H1 (cell line): Measurements from ENCODE around the gene FSTL4. TPM values are rescaled to one million over a fixed set of nuclear protein-coding genes. Genes with fewer than 3 reads are reported as not detected.
A peak's percentile ranks its signal among the peaks of the same experiment; 100 is the strongest.

ENCODE experiments used
- CTCF ChIA-PET: fragments of 300-600 bp; sonication (Branson Sonifier 250); formaldehyde crosslinking; loops from one replicate; lab custom pipeline; 2021; ENCODE audit not compliant: partially characterized antibody; lab: Charles Lee
- POLR2A ChIA-PET: fragments of 300-600 bp; sonication (Branson Sonifier 250); formaldehyde crosslinking; loops from one replicate; lab custom pipeline; 2021; ENCODE audit warnings: inconsistent platforms; ENCODE audit not compliant: partially characterized antibody; lab: Charles Lee
- DNase-seq, 2 experiments: peaks; one replicate each; pipeline versions ENCODE4 v3.0.0 to v3.0.0-alpha.2; 2010 to 2022; ENCODE audit warnings: low spot score in 2 of 2, low read depth in 1 of 2, mixed read lengths in 1 of 2
- FAIRE-seq: peaks from 2 replicates; lab custom pipeline; 2011; peaks lifted over from hg19 to GRCh38; lab: Jason Lieb, UNC
- H2AFZ ChIP-seq: 2 replicates; pipeline ENCODE4 v1.8.1; 2012; ENCODE audit warnings: low read length, inconsistent platforms
- H2AK5ac ChIP-seq: 2 replicates; pipeline ENCODE4 v1.6.1; 2013; ENCODE audit warnings: low read depth, low read length
- H2BK120ac ChIP-seq: replicated peaks from 2 replicates; pipeline ENCODE3; 2013; ENCODE audit warnings: low read depth, low read length, inconsistent platforms
- H2BK12ac ChIP-seq: 2 replicates; pipeline ENCODE4 v1.6.1; 2013; ENCODE audit warnings: low read depth, low read length
- H2BK15ac ChIP-seq: 2 replicates; pipeline ENCODE4 v1.6.1; 2013; ENCODE audit warnings: low read length
- H2BK20ac ChIP-seq: 2 replicates; pipeline ENCODE4 v1.6.1; 2013; ENCODE audit warnings: low read length
- H2BK5ac ChIP-seq: 2 replicates; pipeline ENCODE4 v1.6.1; 2013; ENCODE audit warnings: low read depth, low read length
- H3K14ac ChIP-seq: 2 replicates; pipeline ENCODE4 v1.6.1; 2013; ENCODE audit warnings: inconsistent platforms; ENCODE audit not compliant: insufficient read length
- H3K18ac ChIP-seq: 2 replicates; pipeline ENCODE4 v1.6.1; 2013; ENCODE audit warnings: low read length; ENCODE audit errors: extremely low read depth
- H3K23ac ChIP-seq: 2 replicates; pipeline ENCODE4 v1.6.1; 2013; ENCODE audit warnings: inconsistent platforms; ENCODE audit not compliant: insufficient read length
- H3K23me2 ChIP-seq: 2 replicates; pipeline ENCODE4 v1.6.1; 2013; ENCODE audit warnings: low read depth, low read length
- H3K27ac ChIP-seq: 2 replicates; pipeline ENCODE4 v1.6.1; 2011; ENCODE audit warnings: low read depth, low read length, inconsistent platforms
- H3K27me3 ChIP-seq, 4 experiments: replicated peaks in 1 of 4; 1 replicate in 1 of 4; 2 replicates in 3 of 4; pipeline versions ENCODE4 v1.6.1 to v1.8.1; 2011 to 2013; ENCODE audit warnings: low read length in 3 of 4, mild to moderate bottlenecking in 3 of 4, inconsistent platforms in 2 of 4, mixed read lengths in 2 of 4, moderate library complexity in 1 of 4; ENCODE audit not compliant: control insufficient read depth in 3 of 4, insufficient read depth in 3 of 4; ENCODE audit errors: extremely low read depth in 1 of 4
- H3K36me3 ChIP-seq, 4 experiments: 2 replicates each; pipeline versions ENCODE4 v1.6.1 to v1.8.1; 2011 to 2013; ENCODE audit warnings: mild to moderate bottlenecking in 4 of 4, low read length in 3 of 4, moderate library complexity in 2 of 4, control low read depth in 1 of 4, inconsistent platforms in 1 of 4; ENCODE audit not compliant: insufficient read depth in 4 of 4, control insufficient read depth in 2 of 4
- H3K4ac ChIP-seq: replicated peaks from 2 replicates; pipeline ENCODE3; 2013; ENCODE audit warnings: low read length, low read depth, mixed read lengths, inconsistent platforms; ENCODE audit not compliant: insufficient read length
- H3K4me1 ChIP-seq, 4 experiments: replicated peaks in 1 of 4; 1 replicate in 1 of 4; 2 replicates in 3 of 4; pipeline versions ENCODE4 v1.6.1 to v1.8.1; 2011 to 2013; ENCODE audit warnings: low read length in 3 of 4, inconsistent platforms in 2 of 4, mixed read lengths in 1 of 4; ENCODE audit not compliant: insufficient read depth in 4 of 4, control insufficient read depth in 3 of 4
- H3K4me2 ChIP-seq, 2 experiments: 2 replicates each; pipeline versions ENCODE4 v1.6.1 to v1.8.1; 2011 to 2013; ENCODE audit warnings: low read depth in 2 of 2, low read length in 2 of 2, control low read depth in 1 of 2, inconsistent platforms in 1 of 2, mild to moderate bottlenecking in 1 of 2; ENCODE audit not compliant: insufficient read depth in 1 of 2
- H3K4me3 ChIP-seq, 4 experiments: fragments of 200-600, 300-600 bp in 1 of 4; sonication (generic), shearing (Covaris generic), sonication (Bioruptor Twin) in 1 of 4; 2 replicates each; pipeline versions ENCODE4 v1.5.1 to v1.8.1; 2011 to 2016; ENCODE audit warnings: low read length in 4 of 4, low read depth in 3 of 4, control low read depth in 2 of 4, inconsistent platforms in 2 of 4, mild to moderate bottlenecking in 2 of 4, mixed read lengths in 1 of 4, moderate library complexity in 1 of 4; ENCODE audit not compliant: insufficient read depth in 2 of 4; ENCODE audit errors: extremely low read depth in 1 of 4
- H3K56ac ChIP-seq: replicated peaks from 2 replicates; pipeline ENCODE3; 2013; ENCODE audit warnings: low read depth, mild to moderate bottlenecking, mixed read lengths, low read length, inconsistent platforms; ENCODE audit not compliant: insufficient read length
- H3K79me1 ChIP-seq: 2 replicates; pipeline ENCODE4 v1.6.1; 2013; ENCODE audit warnings: low read depth, low read length, control low read depth
- H3K79me2 ChIP-seq, 2 experiments: 2 replicates each; pipeline versions ENCODE4 v1.6.1 to v1.8.1; 2012 to 2013; ENCODE audit warnings: low read length in 2 of 2, mild to moderate bottlenecking in 2 of 2, inconsistent platforms in 1 of 2; ENCODE audit not compliant: insufficient read depth in 2 of 2, control insufficient read depth in 1 of 2
- H3K9ac ChIP-seq, 4 experiments: replicated peaks in 1 of 4; 1 replicate in 1 of 4; 2 replicates in 3 of 4; pipeline versions ENCODE4 v1.6.1 to v1.8.1; 2011 to 2013; ENCODE audit warnings: low read depth in 3 of 4, low read length in 3 of 4, control low read depth in 2 of 4, mild to moderate bottlenecking in 2 of 4, moderate library complexity in 2 of 4, inconsistent platforms in 1 of 4; ENCODE audit errors: extremely low read depth in 1 of 4
- H3K9me3 ChIP-seq, 2 experiments: 2 replicates each; pipeline versions ENCODE4 v1.6.1 to v1.8.1; 2012 to 2013; ENCODE audit warnings: mild to moderate bottlenecking in 2 of 2, moderate library complexity in 2 of 2, control low read depth in 1 of 2, inconsistent platforms in 1 of 2, low read depth in 1 of 2, low read length in 1 of 2, mixed read lengths in 1 of 2; ENCODE audit not compliant: insufficient read depth in 2 of 2
- H4K20me1 ChIP-seq, 2 experiments: replicated peaks in 1 of 2; 2 replicates each; pipeline versions ENCODE3 to v1.8.1; 2011 to 2013; ENCODE audit warnings: inconsistent platforms in 2 of 2, low read length in 2 of 2, mild to moderate bottlenecking in 1 of 2; ENCODE audit not compliant: insufficient read depth in 2 of 2, control insufficient read depth in 1 of 2
- H4K5ac ChIP-seq: 2 replicates; pipeline ENCODE4 v1.6.1; 2013; ENCODE audit warnings: low read length, low read depth, mixed read lengths, inconsistent platforms; ENCODE audit not compliant: insufficient read length
- H4K8ac ChIP-seq: 2 replicates; pipeline ENCODE4 v1.8.0; 2013; ENCODE audit warnings: mild to moderate bottlenecking, moderate library complexity, low read length, inconsistent platforms; ENCODE audit not compliant: insufficient read depth; ENCODE audit errors: extremely low read depth
- H4K91ac ChIP-seq: replicated peaks from 2 replicates; pipeline ENCODE3; 2013; ENCODE audit warnings: low read length, mixed read lengths, inconsistent platforms; ENCODE audit not compliant: insufficient read length
- CTBP2 ChIP-seq: IDR thresholded peaks from 2 replicates; pipeline ENCODE4 v1.7.0; 2011; ENCODE audit warnings: borderline replicate concordance, mild to moderate bottlenecking, moderate library complexity, mixed read lengths, low read length; ENCODE audit not compliant: insufficient read depth, insufficient read length
- EGR1 ChIP-seq: IDR thresholded peaks from 2 replicates; pipeline ENCODE4 v1.6.1; 2011; ENCODE audit warnings: low read depth, low read length, borderline replicate concordance
- GTF2F1 ChIP-seq: IDR thresholded peaks from 2 replicates; pipeline ENCODE4 v1.6.1; 2012; ENCODE audit warnings: low read depth, low read length, improper control_type of control experiment, borderline replicate concordance
- KDM1A ChIP-seq: fragments of 200-600, 300-600 bp; sonication (generic); IDR thresholded peaks from 2 replicates; pipeline ENCODE4 v1.7.1; 2016; ENCODE audit warnings: mild to moderate bottlenecking, low read length, borderline replicate concordance
- KDM5A ChIP-seq: fragments of 200-600 bp; IDR thresholded peaks from 2 replicates; pipeline ENCODE4 v1.7.1; 2012; ENCODE audit warnings: mild to moderate bottlenecking, low read length, inconsistent platforms, mixed read lengths
- PHF8 ChIP-seq: fragments of 200-600 bp; sonication (generic); conservative IDR thresholded peaks from 2 replicates; pipeline ENCODE4 v1.7.1; 2012; ENCODE audit warnings: low read depth, mild to moderate bottlenecking, inconsistent platforms, low read length, moderate library complexity
- POLR2AphosphoS5 ChIP-seq: IDR thresholded peaks from 2 replicates; pipeline ENCODE4 v1.6.1; 2011; ENCODE audit warnings: low read depth, low read length
- RFX5 ChIP-seq: IDR thresholded peaks from 2 replicates; pipeline ENCODE4 v1.6.1; 2011; ENCODE audit warnings: low read depth, low read length, improper control_type of control experiment, borderline replicate concordance
- TAF7 ChIP-seq: optimal IDR thresholded peaks from 2 replicates; pipeline ENCODE3; 2011; ENCODE audit warnings: low read depth, mild to moderate bottlenecking, inconsistent platforms, low read length, moderate library complexity, borderline replicate concordance
- TCF12 ChIP-seq: IDR thresholded peaks from 2 replicates; pipeline ENCODE4 v1.6.1; 2011; ENCODE audit warnings: low read depth, mild to moderate bottlenecking, low read length
- ZNF274 ChIP-seq: IDR thresholded peaks from 2 replicates; pipeline ENCODE4 v1.7.0; 2012; ENCODE audit warnings: low read length, borderline replicate concordance; ENCODE audit errors: extremely low read depth
- WGBS, 2 experiments: shearing (Covaris generic) in 1 of 2; methylation state at CpG; one replicate each; pipeline versions ENCODE4 v1.1.6 to v1.1.7; 2013 to 2015; ENCODE audit warnings: low lambda C conversion rate in 2 of 2, mixed read lengths in 2 of 2, inconsistent platforms in 1 of 2, low coverage in 1 of 2, missing lambda C conversion rate in 1 of 2; ENCODE audit not compliant: insufficient replicate concordance in 2 of 2, insufficient coverage in 1 of 2, insufficient read length in 1 of 2; ENCODE audit errors: extremely low coverage in 1 of 2, missing lambda C conversion rate in 1 of 2; 5-methylcytosine and 5-hydroxymethylcytosine counted together
- polyA plus RNA-seq, 7 experiments: library from polyadenylated mRNA; depleted of rRNA in 3 of 7; stranded (reverse) in 5 of 7; unstranded in 2 of 7; fragments of >200 nt in 5 of 7; fragments of 200-250 nt in 2 of 7; gene quantifications; 1 replicate in 5 of 7; 2 replicates in 1 of 7; 4 replicates in 1 of 7; pipeline versions ENCODE4 v1.2.1 to v1.2.3, GENCODE V29; 2011 to 2013; ENCODE audit warnings: missing spikeins in 2 of 7, mixed read lengths in 2 of 7
- total RNA-seq: library from RNA; stranded (reverse); fragmentation: NEBNext Ultra II Directional; extraction: Animal tissue kit (Norgen Biotek cat#: 25700); gene quantifications from 2 replicates; pipeline ENCODE4 v1.2.1, GENCODE V29; 2021
- TF ChIP-seq, protein P1 (sequence below): IDR thresholded peaks from 2 replicates; pipeline ENCODE4 v1.6.1; 2011; ENCODE audit warnings: low read depth, mild to moderate bottlenecking, low read length; ENCODE audit not compliant: insufficient read depth
- TF ChIP-seq, protein P2 (sequence below): IDR thresholded peaks from 2 replicates; pipeline ENCODE4 v1.6.1; 2012; ENCODE audit warnings: inconsistent platforms

Gene FSTL4
- total and polyA plus RNA-seq, 2 of the 8 experiments (the other 6 are each of a cell fraction or from before 2014, with no cell fraction given) = 3.1 to 4.1 TPM

DNA sequence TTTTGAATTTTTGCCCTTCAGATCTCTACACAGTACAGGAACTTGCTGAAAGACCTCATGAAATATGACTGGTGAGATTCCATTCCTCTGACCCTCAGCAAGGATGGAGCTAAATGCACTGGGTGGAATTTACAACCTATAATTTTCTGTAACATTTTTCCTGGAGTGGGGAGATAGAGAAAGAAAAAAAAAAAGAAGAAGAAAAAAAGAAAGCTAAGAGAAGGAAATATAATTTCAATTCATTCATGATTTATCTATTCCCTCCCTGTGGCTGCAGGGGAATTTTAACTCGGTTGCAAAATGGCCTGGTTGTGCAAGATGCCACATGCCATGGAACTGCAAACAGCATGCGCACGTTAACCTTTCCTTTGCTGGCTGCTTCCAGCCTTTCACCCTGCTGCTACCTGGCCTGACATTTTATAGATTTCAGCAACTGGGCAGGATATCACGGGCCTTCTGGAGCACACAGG, 155.4 kb downstream of the FSTL4 start:
- Histone ChIP-seq H3K18ac (no peak overlapping the region), H3K23ac (no peak overlapping the region), H4K5ac (no peak overlapping the region), H3K56ac (no peak overlapping the region), H3K4ac (no peak overlapping the region), H4K91ac (no peak overlapping the region), H3K23me2 (no peaks in the 10 kb centered on the region), H2BK12ac (no peak overlapping the region), H2BK5ac (no peak overlapping the region), H3K9me3 (no peaks in the 10 kb centered on the region), H3K4me2 (no peak overlapping the region), H2BK20ac (no peak overlapping the region), H4K8ac (no peak overlapping the region), H3K4me1 (peaks cover 0 to 4% (median under 1%) of the 10 kb centered on the region in 4 experiments; a peak in 1 of 7 replicates), H3K9ac (no peak overlapping the region), H3K27me3 (no peaks in the 10 kb centered on the region), H3K79me2 (no peaks in the 10 kb centered on the region), H2BK120ac (no peak overlapping the region), H3K27ac (no peak overlapping the region), H4K20me1 (no peaks in the 10 kb centered on the region), H3K36me3 (no peaks in the 10 kb centered on the region), H3K4me3 (no peak overlapping the region), H2BK15ac (peak overlapping the region; percentile 73; the same call in 1 of the 2 replicates), H2AK5ac (no peak overlapping the region), H3K14ac (no peak overlapping the region), H2AFZ (no peak overlapping the region), H3K79me1 (no peaks in the 10 kb centered on the region)
- DNase-seq = no peak
- 89% methylated on average over 4 of the region's 4 CpGs; no CpG with 5 or more reads in 1 of the 2 experiments for WGBS, 2 experiments
- ChIA-PET CTCF (interaction anchor here (0.6 to 11.3 kb wide), 13 partner anchors 8 to 346 kb away, joined by 3 to 218 read pairs (median 3); no protein-coding TSS in a partner anchor), POLR2A (no interaction called here)
- no peak for FAIRE-seq
- TF ChIP-seq PHF8 (no peak), TAF7 (no peak), KDM1A (no peak), GTF2F1 (no peak), EGR1 (no peak), CTBP2 (no peak), KDM5A (no peak), TCF12 (no peak), RFX5 (no peak), POLR2AphosphoS5 (no peak), ZNF274 (no peak)
- TF ChIP-seq, protein P1, sequence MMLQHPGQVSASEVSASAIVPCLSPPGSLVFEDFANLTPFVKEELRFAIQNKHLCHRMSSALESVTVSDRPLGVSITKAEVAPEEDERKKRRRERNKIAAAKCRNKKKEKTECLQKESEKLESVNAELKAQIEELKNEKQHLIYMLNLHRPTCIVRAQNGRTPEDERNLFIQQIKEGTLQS = no peak
- TF ChIP-seq, protein P2, sequence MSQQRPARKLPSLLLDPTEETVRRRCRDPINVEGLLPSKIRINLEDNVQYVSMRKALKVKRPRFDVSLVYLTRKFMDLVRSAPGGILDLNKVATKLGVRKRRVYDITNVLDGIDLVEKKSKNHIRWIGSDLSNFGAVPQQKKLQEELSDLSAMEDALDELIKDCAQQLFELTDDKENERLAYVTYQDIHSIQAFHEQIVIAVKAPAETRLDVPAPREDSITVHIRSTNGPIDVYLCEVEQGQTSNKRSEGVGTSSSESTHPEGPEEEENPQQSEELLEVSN = no peak
